Choroid plexus epithelial cell (primary cell): ENCODE measurements around the gene RBM25.
"Not testable (repeated sequence)": the region's sequence is repeated elsewhere in the genome, so short reads cannot be mapped to it uniquely, and the experiment has no call there.

Source experiments
- DNase-seq: peaks from one replicate; pipeline ENCODE4 v3.0.0-alpha.2; 2010; ENCODE audit warnings: low read depth
- H3K4me3 ChIP-seq: 2 replicates; pipeline ENCODE4 v1.5.1; 2011; ENCODE audit warnings: low read depth, mild to moderate bottlenecking, control low read depth, low read length, moderate library complexity
- CTCF ChIP-seq: conservative IDR thresholded peaks from 2 replicates; pipeline ENCODE4 v1.5.1; 2011; ENCODE audit warnings: low read depth, mild to moderate bottlenecking, control low read depth, inconsistent platforms, low read length, moderate library complexity

Gene RBM25

GRCh38 chr14:73026845-73027542, 31.3 kb upstream of the RBM25 start, which contains the start of gene ZFYVE1:
ZFYVE1 (minus strand) TSS chr14:73027106; CDS start chr14:73024508, 2,598 bp downstream.
- peak; percentile 100 for DNase-seq
- no peak for TF ChIP-seq CTCF
- peak within 1 kb of the TSS; percentile 87 for H3K4me3 ChIP-seq

GRCh38 chr14:73027546-73027945, 30.8 kb upstream of the RBM25 start:
- DNase-seq, result no peak
- H3K4me3 ChIP-seq, result peak overlapping the region; percentile 87
- no peak for TF ChIP-seq CTCF

GRCh38 chr14:73027984-73028383, 30.4 kb upstream of the RBM25 start:
- no peak overlapping the region for H3K4me3 ChIP-seq
- TF ChIP-seq CTCF, result no peak
- DNase-seq, result no peak

- H3K4me3 ChIP-seq, DNase-seq: not testable (repeated sequence)
These were observed 21.5 kb upstream of the RBM25 start for GRCh38 chr14:73036706-73037450.

- no peak for DNase-seq
- TF ChIP-seq CTCF, result no peak
These were observed 10.5 kb upstream of the RBM25 start for GRCh38 chr14:73047808-73048207.

GRCh38 chr14:73049428-73049827, 8.9 kb upstream of the RBM25 start:
- no peak for TF ChIP-seq CTCF
- no peak overlapping the region for H3K4me3 ChIP-seq
- DNase-seq, result peak; percentile 15

More at GRCh38 chr14:73047808-73048207, 10.5 kb upstream of the RBM25 start:
- no peak overlapping the region for H3K4me3 ChIP-seq

- TF ChIP-seq CTCF, result no peak
- no peak for DNase-seq
- H3K4me3 ChIP-seq, result no peak overlapping the region
These were observed 3.1 kb upstream of the RBM25 start for GRCh38 chr14:73055251-73055650.
